CD14-positive monocyte (primary cell): ENCODE measurements around the gene SYMPK. TPM values are rescaled to one million over a fixed set of nuclear protein-coding genes. Genes with fewer than 3 reads are reported as not detected.
A peak's percentile ranks its signal among the peaks of the same experiment; 100 is the strongest.

ENCODE experiments used
- DNase-seq, 3 donors: peaks; one replicate each; pipeline ENCODE4 v3.0.0-alpha.2; 2011 to 2022
- H2AFZ ChIP-seq: 2 replicates; pipeline ENCODE4 v1.6.0; 2012; ENCODE audit warnings: mild to moderate bottlenecking, low read depth, low read length, inconsistent platforms; ENCODE audit not compliant: insufficient read depth, poor library complexity, severe bottlenecking
- H3K27ac ChIP-seq, 2 donors: 1 replicate in 1 of 2; 2 replicates in 1 of 2; pipeline ENCODE4 v1.5.1; 2012 to 2013; ENCODE audit warnings: low read length in 2 of 2, control low read depth in 1 of 2, inconsistent platforms in 1 of 2, low read depth in 1 of 2, mild to moderate bottlenecking in 1 of 2
- H3K27me3 ChIP-seq, 2 donors: one replicate each; pipeline versions ENCODE4 v1.6.0 to v1.6.1; 2011 to 2013; ENCODE audit warnings: low read length in 2 of 2; ENCODE audit not compliant: control insufficient read depth in 2 of 2, insufficient read depth in 2 of 2
- H3K36me3 ChIP-seq, 2 donors: replicated peaks in 1 of 2; 1 replicate in 1 of 2; 2 replicates in 1 of 2; pipeline versions ENCODE4 v1.5.1 to v1.6.1; 2012 to 2013; ENCODE audit warnings: low read length in 2 of 2, control low read depth in 1 of 2, inconsistent platforms in 1 of 2, mild to moderate bottlenecking in 1 of 2; ENCODE audit not compliant: insufficient read depth in 2 of 2, control insufficient read depth in 1 of 2
- H3K4me1 ChIP-seq, 2 donors: 1 replicate in 1 of 2; 2 replicates in 1 of 2; pipeline versions ENCODE4 v1.5.1 to v1.6.1; 2012 to 2013; ENCODE audit warnings: low read length in 2 of 2, control low read depth in 1 of 2, inconsistent platforms in 1 of 2, mild to moderate bottlenecking in 1 of 2, moderate library complexity in 1 of 2; ENCODE audit not compliant: insufficient read depth in 2 of 2, control insufficient read depth in 1 of 2
- H3K4me2 ChIP-seq: replicated peaks from 2 replicates; pipeline ENCODE3; 2012; ENCODE audit warnings: low read length, moderate library complexity, mild to moderate bottlenecking; ENCODE audit not compliant: poor library complexity, severe bottlenecking; ENCODE audit errors: extremely low read depth
- H3K4me3 ChIP-seq, 3 experiments: fragments of 200-600 bp in 1 of 3; sonication (generic) in 1 of 3; replicated peaks in 1 of 3; 1 replicate in 2 of 3; 2 replicates in 1 of 3; pipeline ENCODE4 v1.5.1; 2011 to 2013; ENCODE audit warnings: low read length in 3 of 3, mild to moderate bottlenecking in 3 of 3, control low read depth in 2 of 3, low read depth in 2 of 3, inconsistent platforms in 1 of 3, moderate library complexity in 1 of 3
- H3K79me2 ChIP-seq: 2 replicates; pipeline ENCODE4 v1.6.0; 2012; ENCODE audit warnings: mild to moderate bottlenecking, control low read depth, inconsistent platforms, low read length, moderate library complexity; ENCODE audit not compliant: insufficient read depth
- H3K9ac ChIP-seq: 2 replicates; pipeline ENCODE4 v1.6.0; 2017; ENCODE audit warnings: low read length, mild to moderate bottlenecking; ENCODE audit not compliant: insufficient read depth, poor library complexity, severe bottlenecking
- H3K9me3 ChIP-seq, 2 donors: replicated peaks in 1 of 2; 1 replicate in 1 of 2; 2 replicates in 1 of 2; pipeline versions ENCODE4 v1.5.1 to v1.6.1; 2012 to 2013; ENCODE audit warnings: low read length in 2 of 2, control low read depth in 1 of 2; ENCODE audit not compliant: control insufficient read depth in 1 of 2, insufficient read depth in 1 of 2
- H4K20me1 ChIP-seq: 2 replicates; pipeline ENCODE4 v1.6.0; 2012; ENCODE audit warnings: mild to moderate bottlenecking, low read length, control low read depth, moderate library complexity; ENCODE audit not compliant: insufficient read depth
- H3K27ac Mint-ChIP-seq, 7 donors: one replicate each; pipeline ENCODE4 v1.8.0; 2020; ENCODE audit warnings: mild to moderate bottlenecking in 7 of 7, mixed read lengths in 7 of 7, moderate library complexity in 6 of 7, inconsistent platforms in 2 of 7
- H3K27me3 Mint-ChIP-seq, 3 donors: one replicate each; pipeline ENCODE4 v1.8.0; 2021 to 2022; ENCODE audit warnings: low read depth in 3 of 3, mild to moderate bottlenecking in 3 of 3, mixed read lengths in 3 of 3, moderate library complexity in 3 of 3, inconsistent platforms in 1 of 3
- H3K36me3 Mint-ChIP-seq, 2 donors: one replicate each; pipeline ENCODE4 v1.8.0; 2020; ENCODE audit warnings: mixed read lengths in 2 of 2, inconsistent platforms in 1 of 2, mild to moderate bottlenecking in 1 of 2
- H3K4me1 Mint-ChIP-seq: one replicate; pipeline ENCODE4 v1.8.0; 2020; ENCODE audit warnings: mild to moderate bottlenecking, mixed read lengths
- H3K4me3 Mint-ChIP-seq, 2 donors: one replicate each; pipeline ENCODE4 v1.8.0; 2020; ENCODE audit warnings: mild to moderate bottlenecking in 2 of 2, mixed read lengths in 2 of 2, moderate library complexity in 1 of 2
- H3K9me3 Mint-ChIP-seq, 7 donors: one replicate each; pipeline ENCODE4 v1.8.0; 2020 to 2022; ENCODE audit warnings: mixed read lengths in 7 of 7, mild to moderate bottlenecking in 6 of 7, moderate library complexity in 6 of 7, inconsistent platforms in 2 of 7
- CTCF ChIP-seq: fragments of 200-600 bp; IDR thresholded peaks from one replicate; pipeline ENCODE4 v1.8.0; 2022; ENCODE audit warnings: antibody characterized with exemption, mild to moderate bottlenecking
- WGBS: methylation state at CpG from one replicate; pipeline ENCODE4 v1.1.5; 2013; ENCODE audit warnings: missing lambda C conversion rate; ENCODE audit not compliant: insufficient coverage; 5-methylcytosine and 5-hydroxymethylcytosine counted together
- intact Hi-C, 2 donors: fragments of 100-400 bp; cut with micrococcal nuclease; formaldehyde crosslinking; loops; one replicate each; pipeline versions ENCODE4 v1.15.0 to v1.15.1; 2023
- polyA plus RNA-seq, 3 donors: library from polyadenylated mRNA; depleted of rRNA in 1 of 3; unstranded in 2 of 3; stranded (reverse) in 1 of 3; fragments of 300-500 nt in 2 of 3; fragments of >200 nt in 1 of 3; fragmentation: Illumina TruSeq in 2 of 3; gene quantifications; 1 replicate in 2 of 3; 2 replicates in 1 of 3; pipeline ENCODE4 v1.2.3, GENCODE V29; 2012 to 2021

The SYMPK gene
- polyA plus RNA-seq, 3 donors: 5.6 to 96.1 (median 15.7) TPM

DNA sequence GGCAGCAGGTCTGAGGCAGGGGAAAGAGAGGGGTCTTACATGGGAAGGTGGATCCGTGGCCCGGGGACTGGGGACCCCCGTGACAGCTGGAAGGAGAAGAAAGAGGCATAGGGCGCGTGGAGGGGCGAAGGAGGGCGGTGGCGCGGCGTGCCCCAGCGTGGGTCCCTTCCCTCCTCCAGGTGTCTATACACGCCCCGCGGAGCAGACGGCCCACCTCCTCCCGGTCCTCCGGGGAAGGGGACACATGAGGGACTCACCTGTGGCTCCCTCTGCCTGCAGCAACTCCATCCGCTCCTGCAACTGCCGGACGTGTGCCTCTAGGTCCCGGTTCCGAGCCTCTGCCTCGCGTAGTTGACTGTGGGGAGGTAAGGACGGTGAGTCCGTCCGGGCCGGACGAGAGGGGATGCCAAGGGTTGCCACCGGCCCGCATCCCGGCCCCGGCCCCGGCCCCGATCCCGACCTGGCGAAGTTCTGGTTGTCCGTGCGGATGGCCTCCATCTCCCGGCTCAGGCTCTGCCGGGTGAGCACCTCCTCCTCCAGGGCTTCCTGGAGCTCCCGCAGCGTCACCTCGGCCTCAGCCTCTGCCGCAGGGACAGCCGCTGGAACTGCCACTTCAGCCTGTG, 91.5 kb downstream of the SYMPK start:
- Histone ChIP-seq H3K4me1 (peaks cover 27 to 35% of the 10 kb centered on the region in 2 donors), H3K4me3 (no peak overlapping the region)

More for the DNA sequence above, 91.5 kb downstream of the SYMPK start:
- peaks cover 69 to 99% (median 75%) of the 10 kb centered on the region in 3 donors for H3K27me3 Mint-ChIP-seq
- peaks cover 22% of the 10 kb centered on the region for H3K4me1 Mint-ChIP-seq
- Histone ChIP-seq H3K9me3 (peaks cover 6 to 20% of the 10 kb centered on the region in 2 donors), H3K36me3 (no peaks in the 10 kb centered on the region), H3K9ac (no peak overlapping the region), H4K20me1 (peaks cover 49% of the 10 kb centered on the region), H3K79me2 (no peaks in the 10 kb centered on the region), H3K27ac (no peak overlapping the region), H3K4me2 (no peak overlapping the region), H2AFZ (no peak overlapping the region), H3K27me3 (peaks cover 56 to 85% of the 10 kb centered on the region in 2 donors)
- peaks cover 4 to 6% of the 10 kb centered on the region in 2 donors for H3K36me3 Mint-ChIP-seq
- DNase-seq: no peak
- no peak for TF ChIP-seq CTCF
- H3K4me3 Mint-ChIP-seq: peak overlapping the region in 1 of 2 donors; percentile 87
- 93% methylated on average over 41 of the region's 46 CpGs for WGBS
- peaks cover 0 to 22% (median 16%) of the 10 kb centered on the region in 7 donors for H3K9me3 Mint-ChIP-seq
- intact Hi-C loops: no loop called here
- H3K27ac Mint-ChIP-seq: no peak overlapping the region
